HL-60 (cell line): ENCODE measurements around the gene GLYR1.

Source experiments
- DNase-seq, 2 experiments: peaks; one replicate each; pipeline ENCODE4 v3.0.0-alpha.2; 2010 to 2020; ENCODE audit warnings: low read depth in 1 of 2, low spot score in 1 of 2
- H3K27ac ChIP-seq: fragments of 250-450 bp; sonication (Bioruptor Pico); replicated peaks from 2 replicates; pipeline ENCODE4 v1.5.1; 2020; ENCODE audit warnings: mild to moderate bottlenecking, moderate library complexity
- H3K27me3 ChIP-seq: fragments of 250-450 bp; sonication (Bioruptor Pico); 2 replicates; pipeline ENCODE4 v1.5.1; 2021; ENCODE audit warnings: mild to moderate bottlenecking, moderate library complexity; ENCODE audit not compliant: insufficient read depth, poor library complexity, severe bottlenecking
- H3K4me3 ChIP-seq: replicated peaks from 2 replicates; pipeline ENCODE4 v1.5.1; 2011; ENCODE audit warnings: mild to moderate bottlenecking, control low read depth, low read length; ENCODE audit not compliant: insufficient read depth
- CTCF ChIP-seq: IDR thresholded peaks from one replicate; pipeline ENCODE4 v1.5.1; 2011; ENCODE audit warnings: low read length, control low read depth, inconsistent platforms; ENCODE audit not compliant: insufficient read depth
- GABPA ChIP-seq: IDR thresholded peaks from 2 replicates; pipeline ENCODE4 v1.6.1; 2012; ENCODE audit warnings: low read depth
- POLR2AphosphoS5 ChIP-seq: IDR thresholded peaks from 2 replicates; pipeline ENCODE4 v1.6.1; 2012; ENCODE audit warnings: low read depth
- REST ChIP-seq: IDR thresholded peaks from 2 replicates; pipeline ENCODE4 v1.6.1; 2012; ENCODE audit warnings: low read depth; ENCODE audit not compliant: insufficient replicate concordance
- SPI1 ChIP-seq: IDR thresholded peaks from 2 replicates; pipeline ENCODE4 v1.6.1; 2012; ENCODE audit warnings: low read depth, mild to moderate bottlenecking, borderline replicate concordance

GLYR1 gene

GRCh38 chr16:4792951-4793513, 54.1 kb downstream of the GLYR1 start:
- no peak overlapping the region for H3K27ac ChIP-seq
- DNase-seq = no peak
- no peak for TF ChIP-seq CTCF
- TF ChIP-seq POLR2AphosphoS5 = no peak
- TF ChIP-seq SPI1 = no peak
- TF ChIP-seq REST = no peak
- H3K27me3 ChIP-seq = no peaks in the 10 kb centered on the region
- no peak overlapping the region for H3K4me3 ChIP-seq

- H3K4me3 ChIP-seq = no peak overlapping the region
- no peak for DNase-seq
- no peaks in the 10 kb centered on the region for H3K27me3 ChIP-seq
- TF ChIP-seq CTCF (no peak), REST (no peak), SPI1 (no peak), GABPA (no peak), POLR2AphosphoS5 (no peak)
- H3K27ac ChIP-seq = no peak overlapping the region
Measured at GRCh38 chr16:4790871-4791270, 56.2 kb downstream of the GLYR1 start.

GRCh38 chr16:4790261-4790660, 56.8 kb downstream of the GLYR1 start:
- H3K27me3 ChIP-seq = no peaks in the 10 kb centered on the region
- no peak overlapping the region for H3K27ac ChIP-seq
- H3K4me3 ChIP-seq = no peak overlapping the region
- TF ChIP-seq GABPA = no peak
- no peak for DNase-seq

GRCh38 chr16:4788910-4789309, 58.2 kb downstream of the GLYR1 start:
- H3K4me3 ChIP-seq = no peak overlapping the region
- no peak overlapping the region for H3K27ac ChIP-seq
- DNase-seq = no peak
- H3K27me3 ChIP-seq = no peaks in the 10 kb centered on the region
- TF ChIP-seq SPI1 (no peak), GABPA (no peak), REST (no peak)
